ENCODE results near the gene CHST5.
"Not testable (repeated sequence)": the region's sequence is repeated elsewhere in the genome, so short reads cannot be mapped to it uniquely, and the experiment has no call there.

CHST5 gene

GRCh38 chr16:75550211-75550662, 14.3 kb upstream of the CHST5 start:
- DNase-seq (ENCODE audit: low read depth, low spot score), result no peak

- DNase-seq (ENCODE audit: low read depth, low spot score), result not testable (repeated sequence)
Measured at GRCh38 chr16:75548456-75548855, 12.5 kb upstream of the CHST5 start.

- DNase-seq (ENCODE audit: low read depth, low spot score), result no peak
Measured at GRCh38 chr16:75546293-75546692, 10.4 kb upstream of the CHST5 start.

- not testable (repeated sequence) for DNase-seq (ENCODE audit: low read depth, low spot score)
Measured at GRCh38 chr16:75545879-75546278, 10.0 kb upstream of the CHST5 start.

GRCh38 chr16:75542462-75542861, 6.6 kb upstream of the CHST5 start:
- not testable (repeated sequence) for DNase-seq (ENCODE audit: low read depth, low spot score)

- no peak for DNase-seq (ENCODE audit: low read depth, low spot score)
Measured at GRCh38 chr16:75541236-75541635, 5.3 kb upstream of the CHST5 start.

- not testable (repeated sequence) for DNase-seq (ENCODE audit: low read depth, low spot score)
Measured at GRCh38 chr16:75538882-75539565, 3.1 kb upstream of the CHST5 start.

GRCh38 chr16:75537776-75538175, 1.9 kb upstream of the CHST5 start:
- DNase-seq (ENCODE audit: low read depth, low spot score), result no peak

GRCh38 chr16:75535211-75535843, 581 bp downstream of the CHST5 start:
- no peak for DNase-seq (ENCODE audit: low read depth, low spot score)

GRCh38 chr16:75534560-75535205, 1.2 kb downstream of the CHST5 start:
- no peak for DNase-seq (ENCODE audit: low read depth, low spot score)

- DNase-seq (ENCODE audit: low read depth, low spot score), result no peak
Measured at GRCh38 chr16:75532791-75533190, 3.1 kb downstream of the CHST5 start.

- DNase-seq (ENCODE audit: low read depth, low spot score), result no peak
Measured at GRCh38 chr16:75532142-75532765, 3.7 kb downstream of the CHST5 start.

- no peak for DNase-seq (ENCODE audit: low read depth, low spot score)
Measured at GRCh38 chr16:75529959-75530358, 5.9 kb downstream of the CHST5 start.

GRCh38 chr16:75529056-75529905, 6.6 kb downstream of the CHST5 start:
- DNase-seq (ENCODE audit: low read depth, low spot score), result no peak

GRCh38 chr16:75527825-75528299, 8.0 kb downstream of the CHST5 start:
- no peak for DNase-seq (ENCODE audit: low read depth, low spot score)

GRCh38 chr16:75526032-75526790, 9.7 kb downstream of the CHST5 start:
- DNase-seq (ENCODE audit: low read depth, low spot score), result no peak

- DNase-seq (ENCODE audit: low read depth, low spot score), result no peak
Measured at GRCh38 chr16:75519175-75519574, 16.7 kb downstream of the CHST5 start.

GRCh38 chr16:75516189-75516966, 19.5 kb downstream of the CHST5 start:
- DNase-seq (ENCODE audit: low read depth, low spot score), result not testable (repeated sequence)

- no peak for DNase-seq (ENCODE audit: low read depth, low spot score)
Measured at GRCh38 chr16:75514296-75514695, 21.6 kb downstream of the CHST5 start.

- no peak for DNase-seq (ENCODE audit: low read depth, low spot score)
Measured at GRCh38 chr16:75506574-75506973, 29.3 kb downstream of the CHST5 start.
